NCI-H2196 treated with DMSO at 0.1 percent for 48 hours (cell line): ENCODE measurements around the gene ZBTB16.

Source experiments
- DNase-seq: peaks from one replicate; lab custom pipeline; 2025; ENCODE audit not compliant: unreplicated experiment; lab: John Stamatoyannopoulos, UW

ZBTB16 gene

GRCh38 chr11:114083391-114084252 is 24.1 kb downstream of the ZBTB16 start:
- no peak for DNase-seq

- no peak for DNase-seq
These were observed 24.9 kb downstream of the ZBTB16 start for GRCh38 chr11:114084414-114084813.

GRCh38 chr11:114085965-114086793 is 26.7 kb downstream of the ZBTB16 start:
- DNase-seq = peak; percentile 68

GRCh38 chr11:114087025-114087424 is 27.5 kb downstream of the ZBTB16 start:
- DNase-seq = no peak

GRCh38 chr11:114088216-114088615 is 28.7 kb downstream of the ZBTB16 start:
- no peak for DNase-seq

GRCh38 chr11:114088836-114089235 is 29.3 kb downstream of the ZBTB16 start:
- DNase-seq = no peak

GRCh38 chr11:114089748-114090147 is 30.2 kb downstream of the ZBTB16 start:
- DNase-seq = no peak

- no peak for DNase-seq
These were observed 30.9 kb downstream of the ZBTB16 start for GRCh38 chr11:114090225-114090910.

- DNase-seq = no peak
These were observed 31.5 kb downstream of the ZBTB16 start for GRCh38 chr11:114090976-114091375.

- no peak for DNase-seq
These were observed 32.2 kb downstream of the ZBTB16 start for GRCh38 chr11:114091516-114092397.

- no peak for DNase-seq
These were observed 33.0 kb downstream of the ZBTB16 start for GRCh38 chr11:114092478-114092877.

- no peak for DNase-seq
These were observed 33.4 kb downstream of the ZBTB16 start for GRCh38 chr11:114092953-114093352.

GRCh38 chr11:114094516-114094915 is 35.0 kb downstream of the ZBTB16 start:
- DNase-seq = no peak

GRCh38 chr11:114095899-114096298 is 36.4 kb downstream of the ZBTB16 start:
- DNase-seq = no peak

GRCh38 chr11:114097832-114098231 is 38.3 kb downstream of the ZBTB16 start:
- no peak for DNase-seq

GRCh38 chr11:114098927-114099326 is 39.4 kb downstream of the ZBTB16 start:
- DNase-seq = peak; percentile 73

GRCh38 chr11:114099392-114100178 is 40.1 kb downstream of the ZBTB16 start:
- DNase-seq = no peak

- DNase-seq = no peak
These were observed 43.7 kb downstream of the ZBTB16 start for GRCh38 chr11:114102993-114103896.

- DNase-seq = no peak
These were observed 46.1 kb downstream of the ZBTB16 start for GRCh38 chr11:114105611-114106010.
